Vagina (tissue), 2 donors: ENCODE results near the gene HELZ. TPM values are rescaled to one million over a fixed set of nuclear protein-coding genes. Genes with fewer than 3 reads are reported as not detected.

Experiments used
- DNase-seq, 2 donors: peaks; one replicate each; pipeline ENCODE4 v3.0.0-alpha.2; 2017; ENCODE audit errors: extremely low spot score in 2 of 2
- H3K27ac ChIP-seq: fragments of 200-600 bp; sonication (generic); one replicate; pipeline ENCODE4 v1.5.1; 2019
- H3K27me3 ChIP-seq: fragments of 200-600 bp; sonication (generic); one replicate; pipeline ENCODE4 v1.5.1; 2019
- H3K36me3 ChIP-seq, 2 donors: fragments of 200-600 bp; sonication (generic); one replicate each; pipeline ENCODE4 v1.5.1; 2017 to 2019
- H3K4me1 ChIP-seq: fragments of 200-600 bp; sonication (generic); one replicate; pipeline ENCODE4 v1.5.1; 2019
- H3K4me3 ChIP-seq, 2 donors: fragments of 200-600 bp; sonication (generic); 1 replicate in 1 of 2; 2 replicates in 1 of 2; pipeline ENCODE4 v1.5.1; 2016 to 2019
- H3K9me3 ChIP-seq: fragments of 200-600 bp; sonication (generic); one replicate; pipeline ENCODE4 v1.5.1; 2019
- POLR2A ChIP-seq, 2 donors: fragments of 450-650 bp; IDR thresholded peaks; one replicate each; pipeline ENCODE4 v1.6.1; 2017; ENCODE audit warnings: antibody characterized with exemption in 2 of 2, mild to moderate bottlenecking in 2 of 2, moderate library complexity in 2 of 2
- POLR2AphosphoS5 ChIP-seq, 2 donors: sonication (generic); formaldehyde crosslinking; IDR thresholded peaks; one replicate each; pipeline ENCODE4 v1.9.0; 2017; ENCODE audit warnings: antibody characterized with exemption in 2 of 2, mild to moderate bottlenecking in 2 of 2, low read depth in 1 of 2; ENCODE audit not compliant: insufficient read depth in 1 of 2
- intact Hi-C: fragments of 100-400 bp; cut with DNase I; formaldehyde crosslinking; loops from one replicate; pipeline ENCODE4 v1.15.1; 2023
- total RNA-seq: library from RNA; depleted of rRNA; stranded (reverse); fragments of >200 nt; gene quantifications from one replicate; pipeline ENCODE4 v1.2.3, GENCODE V29; 2016
- TF ChIP-seq, protein P1 (sequence below), 3 experiments: fragments of 450-650 bp in 2 of 3; fragments of 200-600 bp in 1 of 3; sonication (generic) in 1 of 3; IDR thresholded peaks; one replicate each; pipeline ENCODE4 v1.5.1; 2017 to 2019; ENCODE audit warnings: antibody characterized with exemption in 3 of 3, mild to moderate bottlenecking in 2 of 3, moderate library complexity in 2 of 3

HELZ gene
- total RNA-seq, 1 donor from 2014 or later, result 31.4 TPM

- Histone ChIP-seq H3K27me3 (no peaks in the 10 kb centered on the region), H3K36me3 (peaks cover 0 to 10% of the 10 kb centered on the region in 2 donors), H3K9me3 (no peaks in the 10 kb centered on the region), H3K4me1 (no peaks in the 10 kb centered on the region), H3K27ac (no peak overlapping the region), H3K4me3 (no peak overlapping the region)
- no peak for TF ChIP-seq POLR2A (IDR thresholded peaks at IDR 0.05)
- TF ChIP-seq, protein P1, sequence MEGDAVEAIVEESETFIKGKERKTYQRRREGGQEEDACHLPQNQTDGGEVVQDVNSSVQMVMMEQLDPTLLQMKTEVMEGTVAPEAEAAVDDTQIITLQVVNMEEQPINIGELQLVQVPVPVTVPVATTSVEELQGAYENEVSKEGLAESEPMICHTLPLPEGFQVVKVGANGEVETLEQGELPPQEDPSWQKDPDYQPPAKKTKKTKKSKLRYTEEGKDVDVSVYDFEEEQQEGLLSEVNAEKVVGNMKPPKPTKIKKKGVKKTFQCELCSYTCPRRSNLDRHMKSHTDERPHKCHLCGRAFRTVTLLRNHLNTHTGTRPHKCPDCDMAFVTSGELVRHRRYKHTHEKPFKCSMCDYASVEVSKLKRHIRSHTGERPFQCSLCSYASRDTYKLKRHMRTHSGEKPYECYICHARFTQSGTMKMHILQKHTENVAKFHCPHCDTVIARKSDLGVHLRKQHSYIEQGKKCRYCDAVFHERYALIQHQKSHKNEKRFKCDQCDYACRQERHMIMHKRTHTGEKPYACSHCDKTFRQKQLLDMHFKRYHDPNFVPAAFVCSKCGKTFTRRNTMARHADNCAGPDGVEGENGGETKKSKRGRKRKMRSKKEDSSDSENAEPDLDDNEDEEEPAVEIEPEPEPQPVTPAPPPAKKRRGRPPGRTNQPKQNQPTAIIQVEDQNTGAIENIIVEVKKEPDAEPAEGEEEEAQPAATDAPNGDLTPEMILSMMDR (IDR thresholded peaks at IDR 0.05), result no peak
- no peak for TF ChIP-seq POLR2AphosphoS5 (IDR thresholded peaks at IDR 0.05; ENCODE audit: insufficient read depth in 1 of 2, low read depth in 1 of 2)
- intact Hi-C loops, result no loop called here
- no peak for DNase-seq
These were observed 63.2 kb downstream of the HELZ start for GRCh38 chr17:67181825-67182224.

DNA sequence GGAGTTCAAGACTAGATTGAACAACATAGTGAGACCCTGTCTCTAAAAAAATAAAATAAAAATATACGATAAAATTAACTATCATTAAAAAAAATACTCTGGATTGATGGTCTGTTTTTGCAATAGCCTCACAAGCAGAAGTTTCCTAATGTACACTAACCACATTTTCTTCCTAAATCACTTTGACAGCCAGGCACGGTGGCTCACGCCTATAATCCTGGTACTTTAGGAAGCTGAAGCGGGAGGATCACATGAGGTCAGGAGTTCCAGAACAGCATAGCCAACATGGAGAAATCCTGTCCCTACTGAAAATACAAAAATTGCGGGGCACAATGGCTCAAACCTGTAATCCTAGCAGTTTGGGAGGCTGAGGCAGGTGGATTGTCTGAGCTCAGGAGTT lies 64.7 kb downstream of the HELZ start:
- peaks cover 0 to 22% of the 10 kb centered on the region in 2 donors for H3K36me3 ChIP-seq
- H3K27ac ChIP-seq, result no peak overlapping the region
- H3K4me1 ChIP-seq, result no peaks in the 10 kb centered on the region
- no peak for DNase-seq
- no peaks in the 10 kb centered on the region for H3K27me3 ChIP-seq
- no peak overlapping the region for H3K4me3 ChIP-seq
- intact Hi-C loops, result no loop called here
- TF ChIP-seq POLR2AphosphoS5 (IDR thresholded peaks at IDR 0.05; ENCODE audit: insufficient read depth in 1 of 2, low read depth in 1 of 2) (no peak), POLR2A (IDR thresholded peaks at IDR 0.05) (no peak)
- TF ChIP-seq, protein P1 (IDR thresholded peaks at IDR 0.05), result no peak
- no peaks in the 10 kb centered on the region for H3K9me3 ChIP-seq

- no peaks in the 10 kb centered on the region for H3K4me1 ChIP-seq
- no peak for TF ChIP-seq POLR2A (IDR thresholded peaks at IDR 0.05)
- no peaks in the 10 kb centered on the region for H3K27me3 ChIP-seq
- H3K4me3 ChIP-seq, result no peak overlapping the region
- no peaks in the 10 kb centered on the region for H3K9me3 ChIP-seq
- no peak for DNase-seq
- peaks cover 0 to 22% of the 10 kb centered on the region in 2 donors for H3K36me3 ChIP-seq
- intact Hi-C loops, result no loop called here
- H3K27ac ChIP-seq, result no peak overlapping the region
These were observed 66.4 kb downstream of the HELZ start for GRCh38 chr17:67178555-67178954.

DNA sequence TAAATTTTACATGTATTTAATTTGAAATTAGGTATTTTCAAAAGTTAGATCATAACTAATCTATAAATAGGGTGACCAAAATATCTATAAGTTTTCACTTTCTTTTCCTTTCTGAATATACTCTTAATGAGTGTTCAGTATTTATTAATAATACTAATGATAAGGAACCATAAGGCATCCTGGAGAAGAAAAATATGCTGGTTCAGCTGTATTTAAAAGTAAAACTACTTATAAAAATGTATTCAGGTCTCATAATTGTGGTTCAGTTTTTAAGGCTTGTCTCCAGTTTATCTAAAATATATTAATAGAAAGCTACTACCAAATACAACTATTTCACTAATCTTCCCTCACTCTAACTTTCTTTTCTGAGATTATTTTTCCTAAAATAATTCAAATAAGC lies 67.3 kb downstream of the HELZ start:
- H3K4me3 ChIP-seq, result no peak overlapping the region

GRCh38 chr17:67174190-67174589 lies 70.8 kb downstream of the HELZ start:
- Histone ChIP-seq H3K27me3 (no peaks in the 10 kb centered on the region), H3K36me3 (peaks cover 0 to 36% of the 10 kb centered on the region in 2 donors), H3K27ac (no peak overlapping the region), H3K4me1 (no peaks in the 10 kb centered on the region), H3K9me3 (no peaks in the 10 kb centered on the region), H3K4me3 (no peak overlapping the region)
- DNase-seq, result no peak
- TF ChIP-seq POLR2A (IDR thresholded peaks at IDR 0.05), result no peak
- intact Hi-C loops, result no loop called here

More for the DNA sequence above, 67.3 kb downstream of the HELZ start:
- H3K36me3 ChIP-seq, result peaks cover 0 to 24% of the 10 kb centered on the region in 2 donors
- TF ChIP-seq, protein P1 (IDR thresholded peaks at IDR 0.05), result no peak
- no peak for TF ChIP-seq POLR2A (IDR thresholded peaks at IDR 0.05)
- no peak for TF ChIP-seq POLR2AphosphoS5 (IDR thresholded peaks at IDR 0.05; ENCODE audit: insufficient read depth in 1 of 2, low read depth in 1 of 2)
- intact Hi-C loops, result no loop called here
- no peak for DNase-seq
- H3K27me3 ChIP-seq, result no peaks in the 10 kb centered on the region
- no peaks in the 10 kb centered on the region for H3K4me1 ChIP-seq
- H3K9me3 ChIP-seq, result no peaks in the 10 kb centered on the region
- no peak overlapping the region for H3K27ac ChIP-seq

- DNase-seq, result no peak
- no peaks in the 10 kb centered on the region for H3K9me3 ChIP-seq
- no peaks in the 10 kb centered on the region for H3K27me3 ChIP-seq
- intact Hi-C loops, result no loop called here
- TF ChIP-seq POLR2AphosphoS5 (IDR thresholded peaks at IDR 0.05; ENCODE audit: insufficient read depth in 1 of 2, low read depth in 1 of 2) (no peak), POLR2A (IDR thresholded peaks at IDR 0.05) (no peak)
- TF ChIP-seq, protein P1 (IDR thresholded peaks at IDR 0.05), result no peak
- H3K4me3 ChIP-seq, result no peak overlapping the region
- H3K27ac ChIP-seq, result no peak overlapping the region
- peaks cover 0 to 35% of the 10 kb centered on the region in 2 donors for H3K36me3 ChIP-seq
- H3K4me1 ChIP-seq, result no peaks in the 10 kb centered on the region
These were observed 73.4 kb downstream of the HELZ start for GRCh38 chr17:67171560-67171959.
